Measurements from ENCODE around the gene KCNIP3. TPM values are rescaled to one million over a fixed set of nuclear protein-coding genes. Genes with fewer than 3 reads are reported as not detected.
"Not testable (repeated sequence)": the region's sequence is repeated elsewhere in the genome, so short reads cannot be mapped to it uniquely, and the experiment has no call there.

The KCNIP3 gene
- polyA plus RNA-seq, 1 of the 3 experiments (the other 2 are of a cell fraction): 0.97 TPM

GRCh38 chr2:95401480-95401879 is 104.3 kb downstream of the KCNIP3 start:
- Histone ChIP-seq H3K79me2 (ENCODE audit: insufficient read depth) (peaks cover 40% of the 10 kb centered on the region), H3K9ac (peak overlapping the region; percentile 92; the same call in 1 of the 2 replicates), H3K27me3 (ENCODE audit: insufficient read depth) (no peaks in the 10 kb centered on the region), H3K4me1 (ENCODE audit: control insufficient read depth in 1 of 2, insufficient read depth in 2 of 2, low read depth in 1 of 2, low read length in 1 of 2) (peaks cover 6 to 18% of the 10 kb centered on the region in 2 experiments; a peak in 2 of 4 replicates), H3K27ac (ENCODE audit: low read depth in 2 of 2, low read length in 1 of 2) (no peak overlapping the region), H2AFZ (ENCODE audit: low read depth) (no peak overlapping the region), H4K20me1 (ENCODE audit: insufficient read depth) (no peaks in the 10 kb centered on the region), H3F3A (replicated peaks; ENCODE audit: insufficient read depth) (no peaks in the 10 kb centered on the region), H3K9me2 (no peaks in the 10 kb centered on the region), H3K4me3 (ENCODE audit: low read depth in 2 of 2, low read length in 1 of 2) (peak overlapping the region; percentile 93 to 99), H3K4me2 (peak overlapping the region; percentile 90), H3K9me3 (no peaks in the 10 kb centered on the region), H3K36me3 (replicated peaks in 1 of 2; ENCODE audit: control insufficient read depth in 1 of 2, insufficient read depth in 2 of 2, low read length in 1 of 2) (no peaks in the 10 kb centered on the region)
- CTCF ChIA-PET: interaction anchor here (1.1 to 2.8 kb wide), 5 partner anchors 9 to 327 kb away, joined by 3 to 27 read pairs (median 5); no protein-coding TSS in a partner anchor
- POLR2A ChIA-PET: interaction anchor here (0.9 kb wide), 1 partner anchor 236 kb away, joined by 3 read pairs; the partner anchor contains the start of gene ZNF2
- 81% methylated on average over 9 of the region's 9 CpGs for WGBS (ENCODE audit: low lambda C conversion rate)
- TF ChIP-seq MAX (IDR thresholded peaks at IDR 0.05; ENCODE audit: low read depth) (no peak), FOSL2 (IDR thresholded peaks at IDR 0.05; ENCODE audit: borderline replicate concordance, low read depth) (no peak), NRF1 (IDR thresholded peaks at IDR 0.05; ENCODE audit: low read depth, low read length) (no peak), EP300 (IDR thresholded peaks at IDR 0.05; ENCODE audit: borderline replicate concordance in 1 of 2, low read depth in 1 of 2, low read length in 1 of 2) (no peak), MXI1 (IDR thresholded peaks at IDR 0.05; ENCODE audit: low read depth, low read length) (no peak), TAF1 (IDR thresholded peaks at IDR 0.05; ENCODE audit: borderline replicate concordance, low read depth, low read length) (no peak), TCF12 (IDR thresholded peaks at IDR 0.05) (no peak), POLR2AphosphoS5 (IDR thresholded peaks at IDR 0.05; ENCODE audit: low read depth, low read length) (no peak), FOXJ3 (CRISPR knock-in tag; IDR thresholded peaks at IDR 0.05) (no peak), YY1 (IDR thresholded peaks at IDR 0.05; ENCODE audit: low read depth) (no peak), TEAD4 (IDR thresholded peaks at IDR 0.05; ENCODE audit: borderline replicate concordance, insufficient read depth) (no peak)
- TF ChIP-seq, protein P1, sequence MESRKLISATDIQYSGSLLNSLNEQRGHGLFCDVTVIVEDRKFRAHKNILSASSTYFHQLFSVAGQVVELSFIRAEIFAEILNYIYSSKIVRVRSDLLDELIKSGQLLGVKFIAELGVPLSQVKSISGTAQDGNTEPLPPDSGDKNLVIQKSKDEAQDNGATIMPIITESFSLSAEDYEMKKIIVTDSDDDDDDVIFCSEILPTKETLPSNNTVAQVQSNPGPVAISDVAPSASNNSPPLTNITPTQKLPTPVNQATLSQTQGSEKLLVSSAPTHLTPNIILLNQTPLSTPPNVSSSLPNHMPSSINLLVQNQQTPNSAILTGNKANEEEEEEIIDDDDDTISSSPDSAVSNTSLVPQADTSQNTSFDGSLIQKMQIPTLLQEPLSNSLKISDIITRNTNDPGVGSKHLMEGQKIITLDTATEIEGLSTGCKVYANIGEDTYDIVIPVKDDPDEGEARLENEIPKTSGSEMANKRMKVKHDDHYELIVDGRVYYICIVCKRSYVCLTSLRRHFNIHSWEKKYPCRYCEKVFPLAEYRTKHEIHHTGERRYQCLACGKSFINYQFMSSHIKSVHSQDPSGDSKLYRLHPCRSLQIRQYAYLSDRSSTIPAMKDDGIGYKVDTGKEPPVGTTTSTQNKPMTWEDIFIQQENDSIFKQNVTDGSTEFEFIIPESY (IDR thresholded peaks at IDR 0.05; ENCODE audit: borderline replicate concordance, low read depth): no peak
- no peak for DNase-seq

- POLR2A ChIA-PET: interaction anchor here (0.9 kb wide), 1 partner anchor 237 kb away, joined by 3 read pairs; the partner anchor contains the start of gene ZNF2
- not testable (repeated sequence) for H4K20me1 ChIP-seq (ENCODE audit: insufficient read depth); H3K27me3 ChIP-seq (ENCODE audit: insufficient read depth); H3K36me3 ChIP-seq (replicated peaks in 1 of 2; ENCODE audit: control insufficient read depth in 1 of 2, insufficient read depth in 2 of 2, low read length in 1 of 2); H3F3A ChIP-seq (replicated peaks; ENCODE audit: insufficient read depth); H3K9me3 ChIP-seq; DNase-seq; H3K9me2 ChIP-seq
- Histone ChIP-seq H3K4me3 (ENCODE audit: low read depth in 2 of 2, low read length in 1 of 2) (peak overlapping the region; percentile 93 to 99), H3K4me1 (ENCODE audit: control insufficient read depth in 1 of 2, insufficient read depth in 2 of 2, low read depth in 1 of 2, low read length in 1 of 2) (peaks cover 6 to 18% of the 10 kb centered on the region in 2 experiments; a peak in 2 of 4 replicates), H3K9ac (peak overlapping the region; percentile 92), H2AFZ (ENCODE audit: low read depth) (peak overlapping the region; percentile 97), H3K4me2 (peak overlapping the region; percentile 90), H3K79me2 (ENCODE audit: insufficient read depth) (peaks cover 40% of the 10 kb centered on the region), H3K27ac (ENCODE audit: low read depth in 2 of 2, low read length in 1 of 2) (peak overlapping the region in 1 of 2 experiments; percentile 60; a peak in 1 of 4 replicates)
- 5% methylated on average over 8 of the region's 10 CpGs for WGBS (ENCODE audit: low lambda C conversion rate)
- CTCF ChIA-PET: interaction anchor here (1.1 to 2.8 kb wide), 6 partner anchors 10 to 326 kb away, joined by 3 to 27 read pairs (median 6); no protein-coding TSS in a partner anchor
These were observed 104.8 kb downstream of the KCNIP3 start for GRCh38 chr2:95402004-95402369.
